Vagina (tissue), 2 donors: ENCODE data around the gene PIK3R6. TPM values are rescaled to one million over a fixed set of nuclear protein-coding genes. Genes with fewer than 3 reads are reported as not detected.

Experiments used
- DNase-seq, 2 donors: peaks; one replicate each; pipeline ENCODE4 v3.0.0-alpha.2; 2017; ENCODE audit errors: extremely low spot score in 2 of 2
- H3K27ac ChIP-seq: fragments of 200-600 bp; sonication (generic); one replicate; pipeline ENCODE4 v1.5.1; 2019
- H3K27me3 ChIP-seq: fragments of 200-600 bp; sonication (generic); one replicate; pipeline ENCODE4 v1.5.1; 2019
- H3K36me3 ChIP-seq, 2 donors: fragments of 200-600 bp; sonication (generic); one replicate each; pipeline ENCODE4 v1.5.1; 2017 to 2019
- H3K4me1 ChIP-seq: fragments of 200-600 bp; sonication (generic); one replicate; pipeline ENCODE4 v1.5.1; 2019
- H3K4me3 ChIP-seq, 2 donors: fragments of 200-600 bp; sonication (generic); 1 replicate in 1 of 2; 2 replicates in 1 of 2; pipeline ENCODE4 v1.5.1; 2016 to 2019
- H3K9me3 ChIP-seq: fragments of 200-600 bp; sonication (generic); one replicate; pipeline ENCODE4 v1.5.1; 2019
- POLR2A ChIP-seq, 2 donors: fragments of 450-650 bp; IDR thresholded peaks; one replicate each; pipeline ENCODE4 v1.6.1; 2017; ENCODE audit warnings: antibody characterized with exemption in 2 of 2, mild to moderate bottlenecking in 2 of 2, moderate library complexity in 2 of 2
- POLR2AphosphoS5 ChIP-seq, 2 donors: sonication (generic); formaldehyde crosslinking; IDR thresholded peaks; one replicate each; pipeline ENCODE4 v1.9.0; 2017; ENCODE audit warnings: antibody characterized with exemption in 2 of 2, mild to moderate bottlenecking in 2 of 2, low read depth in 1 of 2; ENCODE audit not compliant: insufficient read depth in 1 of 2
- intact Hi-C: fragments of 100-400 bp; cut with DNase I; formaldehyde crosslinking; loops from one replicate; pipeline ENCODE4 v1.15.1; 2023
- total RNA-seq: library from RNA; depleted of rRNA; stranded (reverse); fragments of >200 nt; gene quantifications from one replicate; pipeline ENCODE4 v1.2.3, GENCODE V29; 2016
- TF ChIP-seq, protein P1 (sequence below), 3 experiments: fragments of 450-650 bp in 2 of 3; fragments of 200-600 bp in 1 of 3; sonication (generic) in 1 of 3; IDR thresholded peaks; one replicate each; pipeline ENCODE4 v1.5.1; 2017 to 2019; ENCODE audit warnings: antibody characterized with exemption in 3 of 3, mild to moderate bottlenecking in 2 of 3, moderate library complexity in 2 of 3

PIK3R6 gene
- total RNA-seq, 1 donor from 2014 or later = 3.2 TPM

GRCh38 chr17:8838551-8839095 lies 28.9 kb downstream of the PIK3R6 start:
- no peaks in the 10 kb centered on the region for H3K27me3 ChIP-seq
- intact Hi-C loops = no loop called here
- peak in 1 of 2 donors; percentile 72 for DNase-seq

GRCh38 chr17:8837563-8838075 lies 29.9 kb downstream of the PIK3R6 start:
- H3K27me3 ChIP-seq = no peaks in the 10 kb centered on the region

More at GRCh38 chr17:8838551-8839095, 28.9 kb downstream of the PIK3R6 start:
- Histone ChIP-seq H3K36me3 (no peaks in the 10 kb centered on the region), H3K9me3 (no peaks in the 10 kb centered on the region), H3K27ac (no peak overlapping the region), H3K4me3 (no peak overlapping the region), H3K4me1 (no peaks in the 10 kb centered on the region)
- TF ChIP-seq, protein P1, sequence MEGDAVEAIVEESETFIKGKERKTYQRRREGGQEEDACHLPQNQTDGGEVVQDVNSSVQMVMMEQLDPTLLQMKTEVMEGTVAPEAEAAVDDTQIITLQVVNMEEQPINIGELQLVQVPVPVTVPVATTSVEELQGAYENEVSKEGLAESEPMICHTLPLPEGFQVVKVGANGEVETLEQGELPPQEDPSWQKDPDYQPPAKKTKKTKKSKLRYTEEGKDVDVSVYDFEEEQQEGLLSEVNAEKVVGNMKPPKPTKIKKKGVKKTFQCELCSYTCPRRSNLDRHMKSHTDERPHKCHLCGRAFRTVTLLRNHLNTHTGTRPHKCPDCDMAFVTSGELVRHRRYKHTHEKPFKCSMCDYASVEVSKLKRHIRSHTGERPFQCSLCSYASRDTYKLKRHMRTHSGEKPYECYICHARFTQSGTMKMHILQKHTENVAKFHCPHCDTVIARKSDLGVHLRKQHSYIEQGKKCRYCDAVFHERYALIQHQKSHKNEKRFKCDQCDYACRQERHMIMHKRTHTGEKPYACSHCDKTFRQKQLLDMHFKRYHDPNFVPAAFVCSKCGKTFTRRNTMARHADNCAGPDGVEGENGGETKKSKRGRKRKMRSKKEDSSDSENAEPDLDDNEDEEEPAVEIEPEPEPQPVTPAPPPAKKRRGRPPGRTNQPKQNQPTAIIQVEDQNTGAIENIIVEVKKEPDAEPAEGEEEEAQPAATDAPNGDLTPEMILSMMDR (IDR thresholded peaks at IDR 0.05) = no peak
- no peak for TF ChIP-seq POLR2A (IDR thresholded peaks at IDR 0.05)
- no peak for TF ChIP-seq POLR2AphosphoS5 (IDR thresholded peaks at IDR 0.05; ENCODE audit: insufficient read depth in 1 of 2, low read depth in 1 of 2)

DNA sequence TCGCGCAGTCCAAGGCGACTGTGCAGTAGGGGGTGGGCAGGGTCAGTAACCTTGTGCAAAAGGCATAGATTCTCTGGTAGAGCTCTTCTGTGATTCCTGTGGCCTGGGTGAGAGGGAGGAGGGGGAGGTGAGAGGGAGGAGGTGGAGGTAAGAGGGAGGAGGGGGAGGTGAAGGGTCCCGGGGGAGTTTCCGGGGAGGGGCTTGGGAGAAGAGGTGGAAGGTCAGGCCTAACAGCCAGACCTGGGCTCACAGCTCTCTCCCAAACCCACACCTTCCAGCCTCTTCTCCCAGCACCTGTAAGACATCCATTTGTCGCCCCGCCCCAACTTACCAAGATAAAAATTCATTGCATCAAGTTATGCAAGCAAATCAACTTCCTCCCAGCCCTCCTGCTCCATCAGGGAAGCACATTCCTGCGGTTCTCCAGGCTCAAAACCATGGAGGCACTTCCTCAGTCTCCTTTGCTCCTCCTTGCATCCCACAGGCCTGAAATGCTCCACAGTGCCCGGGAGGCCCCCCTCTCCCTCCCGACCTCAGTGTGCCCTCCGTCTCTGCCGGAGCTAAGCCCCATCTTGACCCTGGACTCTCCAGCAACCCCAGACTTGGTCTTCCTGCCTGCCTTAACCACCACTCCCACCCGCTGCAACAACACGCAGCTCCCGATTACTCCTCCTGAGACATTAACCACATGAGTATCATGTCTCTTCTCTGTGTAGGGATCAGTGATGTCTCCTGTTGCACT lies 30.5 kb downstream of the PIK3R6 start:
- Histone ChIP-seq H3K9me3 (no peaks in the 10 kb centered on the region), H3K27me3 (no peaks in the 10 kb centered on the region), H3K4me1 (no peaks in the 10 kb centered on the region), H3K36me3 (no peaks in the 10 kb centered on the region), H3K4me3 (no peak overlapping the region), H3K27ac (no peak overlapping the region)
- peak; percentile 52 to 72 for DNase-seq
- intact Hi-C loops = no loop called here
- TF ChIP-seq POLR2A (IDR thresholded peaks at IDR 0.05) (no peak), POLR2AphosphoS5 (IDR thresholded peaks at IDR 0.05; ENCODE audit: insufficient read depth in 1 of 2, low read depth in 1 of 2) (no peak)
- TF ChIP-seq, protein P1 (IDR thresholded peaks at IDR 0.05) = no peak

More at GRCh38 chr17:8837563-8838075, 29.9 kb downstream of the PIK3R6 start:
- intact Hi-C loops = no loop called here
- TF ChIP-seq, protein P1 (IDR thresholded peaks at IDR 0.05) = no peak
- no peak for TF ChIP-seq POLR2A (IDR thresholded peaks at IDR 0.05)
- no peak for TF ChIP-seq POLR2AphosphoS5 (IDR thresholded peaks at IDR 0.05; ENCODE audit: insufficient read depth in 1 of 2, low read depth in 1 of 2)
- H3K27ac ChIP-seq = no peak overlapping the region
- no peaks in the 10 kb centered on the region for H3K4me1 ChIP-seq
- no peaks in the 10 kb centered on the region for H3K9me3 ChIP-seq
- H3K4me3 ChIP-seq = no peak overlapping the region
- DNase-seq = peak; percentile 79 to 81
- H3K36me3 ChIP-seq = no peaks in the 10 kb centered on the region

GRCh38 chr17:8835631-8836364 lies 31.7 kb downstream of the PIK3R6 start:
- Histone ChIP-seq H3K4me3 (no peak overlapping the region), H3K36me3 (no peaks in the 10 kb centered on the region), H3K9me3 (no peaks in the 10 kb centered on the region), H3K4me1 (no peaks in the 10 kb centered on the region), H3K27me3 (no peaks in the 10 kb centered on the region), H3K27ac (no peak overlapping the region)
- DNase-seq = peak in 1 of 2 donors; percentile 58
- TF ChIP-seq POLR2AphosphoS5 (IDR thresholded peaks at IDR 0.05; ENCODE audit: insufficient read depth in 1 of 2, low read depth in 1 of 2) = no peak
- TF ChIP-seq POLR2A (IDR thresholded peaks at IDR 0.05) = no peak
- TF ChIP-seq, protein P1 (IDR thresholded peaks at IDR 0.05) = no peak
- intact Hi-C loops = no loop called here
